Trophoblast cell (in vitro differentiated cells and primary cell): ENCODE results near the gene VAV3.
"Not testable (repeated sequence)": the region's sequence is repeated elsewhere in the genome, so short reads cannot be mapped to it uniquely, and the experiment has no call there.

Source experiments
- DNase-seq, 2 donors: peaks; one replicate each; pipeline ENCODE4 v3.0.0-alpha.2; 2016
- H2AFZ ChIP-seq: 2 replicates; pipeline ENCODE4 v1.6.1; 2013; ENCODE audit warnings: low read length, moderate library complexity, mild to moderate bottlenecking; ENCODE audit not compliant: insufficient read depth, poor library complexity
- H2AK5ac ChIP-seq: 2 replicates; pipeline ENCODE4 v1.6.1; 2013; ENCODE audit warnings: mild to moderate bottlenecking, low read length
- H2BK120ac ChIP-seq: 2 replicates; pipeline ENCODE4 v1.6.1; 2013; ENCODE audit warnings: low read length, mild to moderate bottlenecking, moderate library complexity; ENCODE audit not compliant: insufficient read depth, poor library complexity
- H2BK12ac ChIP-seq: 2 replicates; pipeline ENCODE4 v1.6.1; 2013; ENCODE audit warnings: mild to moderate bottlenecking, low read length, moderate library complexity
- H2BK5ac ChIP-seq: 2 replicates; pipeline ENCODE4 v1.6.1; 2013; ENCODE audit warnings: low read length, low read depth, moderate library complexity, mild to moderate bottlenecking; ENCODE audit not compliant: poor library complexity
- H3K14ac ChIP-seq: 2 replicates; pipeline ENCODE4 v1.6.1; 2013; ENCODE audit warnings: mild to moderate bottlenecking, low read length
- H3K18ac ChIP-seq: 2 replicates; pipeline ENCODE4 v1.6.1; 2013; ENCODE audit warnings: mild to moderate bottlenecking, low read length
- H3K23ac ChIP-seq: 2 replicates; pipeline ENCODE4 v1.6.1; 2013; ENCODE audit warnings: low read length
- H3K27ac ChIP-seq: 2 replicates; pipeline ENCODE4 v1.5.1; 2013; ENCODE audit warnings: low read depth, mild to moderate bottlenecking, inconsistent platforms, low read length, moderate library complexity
- H3K27me3 ChIP-seq: 2 replicates; pipeline ENCODE4 v1.6.1; 2013; ENCODE audit warnings: inconsistent platforms, mild to moderate bottlenecking, low read length, moderate library complexity; ENCODE audit not compliant: insufficient read depth
- H3K36me3 ChIP-seq, 2 experiments: 1 replicate in 1 of 2; 2 replicates in 1 of 2; pipeline ENCODE4 v1.6.1; 2013; ENCODE audit warnings: low read length in 2 of 2, mild to moderate bottlenecking in 2 of 2, moderate library complexity in 1 of 2; ENCODE audit not compliant: insufficient read depth in 2 of 2, control insufficient read depth in 1 of 2
- H3K4ac ChIP-seq: 2 replicates; pipeline ENCODE4 v1.6.1; 2013; ENCODE audit warnings: low read depth, mild to moderate bottlenecking, low read length, moderate library complexity
- H3K4me1 ChIP-seq, 2 experiments: 1 replicate in 1 of 2; 2 replicates in 1 of 2; pipeline ENCODE4 v1.6.1; 2013; ENCODE audit warnings: low read length in 2 of 2, mild to moderate bottlenecking in 2 of 2, moderate library complexity in 1 of 2; ENCODE audit not compliant: insufficient read depth in 2 of 2, control insufficient read depth in 1 of 2
- H3K4me2 ChIP-seq: 2 replicates; pipeline ENCODE4 v1.6.1; 2013; ENCODE audit warnings: inconsistent platforms, mild to moderate bottlenecking, low read length, moderate library complexity
- H3K4me3 ChIP-seq: 2 replicates; pipeline ENCODE4 v1.5.1; 2013; ENCODE audit warnings: mild to moderate bottlenecking, low read depth, low read length, inconsistent platforms
- H3K79me1 ChIP-seq: one replicate; pipeline ENCODE4 v1.6.1; 2013; ENCODE audit warnings: low read length
- H3K79me2 ChIP-seq: 2 replicates; pipeline ENCODE4 v1.6.1; 2013; ENCODE audit warnings: low read length, mild to moderate bottlenecking; ENCODE audit not compliant: control insufficient read depth, insufficient read depth, poor library complexity
- H3K9ac ChIP-seq: 2 replicates; pipeline ENCODE4 v1.6.1; 2013; ENCODE audit warnings: mild to moderate bottlenecking, low read length
- H3K9me3 ChIP-seq: 2 replicates; pipeline ENCODE4 v1.6.1; 2013; ENCODE audit warnings: low read depth, mild to moderate bottlenecking, control low read depth, inconsistent platforms, low read length; ENCODE audit not compliant: insufficient read depth
- H4K12ac ChIP-seq: 2 replicates; pipeline ENCODE4 v1.6.1; 2013; ENCODE audit warnings: low read depth, mild to moderate bottlenecking, low read length, moderate library complexity
- H4K8ac ChIP-seq: 2 replicates; pipeline ENCODE4 v1.6.1; 2013; ENCODE audit warnings: low read depth, mild to moderate bottlenecking, low read length, moderate library complexity
- H4K91ac ChIP-seq: one replicate; pipeline ENCODE4 v1.6.1; 2013; ENCODE audit warnings: low read depth, mild to moderate bottlenecking, low read length, moderate library complexity
- WGBS: extraction: QIAGEN DNeasy Blood & Tissue Kit; methylation state at CpG from one replicate; pipeline ENCODE4 v1.1.7; 2013; ENCODE audit warnings: missing lambda C conversion rate; ENCODE audit not compliant: insufficient read length, insufficient coverage; ENCODE audit errors: extremely low coverage; 5-methylcytosine and 5-hydroxymethylcytosine counted together

VAV3 gene

GRCh38 chr1:108009603-108010195 lies 44.7 kb upstream of the VAV3 start:
- peaks cover 5 to 6% of the 10 kb centered on the region in 2 experiments for H3K4me1 ChIP-seq
- H2BK12ac ChIP-seq, result no peak overlapping the region
- no peaks in the 10 kb centered on the region for H3K9me3 ChIP-seq
- peak in 1 of 2 donors; percentile 48 for DNase-seq
- no peak overlapping the region for H2AFZ ChIP-seq
- H4K8ac ChIP-seq, result no peak overlapping the region
- no peak overlapping the region for H3K9ac ChIP-seq
- H3K27ac ChIP-seq, result no peak overlapping the region
- H3K4ac ChIP-seq, result no peak overlapping the region
- H3K14ac ChIP-seq, result no peak overlapping the region
- no peaks in the 10 kb centered on the region for H3K36me3 ChIP-seq
- H3K23ac ChIP-seq, result no peak overlapping the region
- H2BK120ac ChIP-seq, result no peak overlapping the region
- no peak overlapping the region for H4K12ac ChIP-seq
- no peaks in the 10 kb centered on the region for H3K27me3 ChIP-seq
- H3K4me3 ChIP-seq, result no peak overlapping the region
- no peak overlapping the region for H2BK5ac ChIP-seq
- no peaks in the 10 kb centered on the region for H3K79me2 ChIP-seq
- H4K91ac ChIP-seq, result no peak overlapping the region
- H2AK5ac ChIP-seq, result no peak overlapping the region
- H3K79me1 ChIP-seq, result no peaks in the 10 kb centered on the region
- H3K18ac ChIP-seq, result no peak overlapping the region
- H3K4me2 ChIP-seq, result no peak overlapping the region

GRCh38 chr1:108007531-108007930 lies 42.6 kb upstream of the VAV3 start:
- no peak overlapping the region for H4K12ac ChIP-seq
- no peak overlapping the region for H2BK5ac ChIP-seq
- peaks cover 3% of the 10 kb centered on the region in 2 experiments for H3K4me1 ChIP-seq
- no peak overlapping the region for H4K8ac ChIP-seq
- H2BK12ac ChIP-seq, result no peak overlapping the region
- H3K9ac ChIP-seq, result no peak overlapping the region
- no peaks in the 10 kb centered on the region for H3K79me1 ChIP-seq
- peak overlapping the region; percentile 14 for H3K27ac ChIP-seq
- H3K14ac ChIP-seq, result no peak overlapping the region
- H3K27me3 ChIP-seq, result no peaks in the 10 kb centered on the region
- WGBS, result no CpG with 5 or more reads among the region's 2 CpGs
- H3K18ac ChIP-seq, result no peak overlapping the region
- no peak overlapping the region for H3K23ac ChIP-seq
- no peak overlapping the region for H4K91ac ChIP-seq
- DNase-seq, result peak; percentile 79 to 94
- no peaks in the 10 kb centered on the region for H3K9me3 ChIP-seq
- H3K79me2 ChIP-seq, result no peaks in the 10 kb centered on the region
- no peak overlapping the region for H2AK5ac ChIP-seq
- H3K4me2 ChIP-seq, result no peak overlapping the region
- H2BK120ac ChIP-seq, result no peak overlapping the region
- no peak overlapping the region for H3K4me3 ChIP-seq
- H3K4ac ChIP-seq, result no peak overlapping the region
- H3K36me3 ChIP-seq, result no peaks in the 10 kb centered on the region
- H2AFZ ChIP-seq, result no peak overlapping the region

GRCh38 chr1:108007070-108007469 lies 42.1 kb upstream of the VAV3 start:
- Histone ChIP-seq H3K14ac (no peak overlapping the region), H3K4me2 (no peak overlapping the region), H4K12ac (no peak overlapping the region), H3K79me2 (no peaks in the 10 kb centered on the region), H3K9me3 (no peaks in the 10 kb centered on the region), H2BK12ac (no peak overlapping the region), H2AK5ac (no peak overlapping the region), H2AFZ (no peak overlapping the region), H3K36me3 (no peaks in the 10 kb centered on the region), H3K23ac (no peak overlapping the region), H3K4me3 (no peak overlapping the region), H3K4ac (no peak overlapping the region), H2BK120ac (no peak overlapping the region), H3K27ac (peak overlapping the region; percentile 14), H3K18ac (no peak overlapping the region), H3K9ac (no peak overlapping the region), H2BK5ac (no peak overlapping the region), H3K79me1 (no peaks in the 10 kb centered on the region), H3K4me1 (peaks cover 3% of the 10 kb centered on the region in 2 experiments), H4K91ac (no peak overlapping the region), H3K27me3 (no peaks in the 10 kb centered on the region), H4K8ac (no peak overlapping the region)
- WGBS, result no CpG with 5 or more reads among the region's 1 CpG
- peak in 1 of 2 donors; percentile 58 for DNase-seq

GRCh38 chr1:108004919-108005318 lies 39.9 kb upstream of the VAV3 start:
- not testable (repeated sequence) for H3K27ac ChIP-seq, H3K23ac ChIP-seq, H3K4me1 ChIP-seq, H4K12ac ChIP-seq, H3K27me3 ChIP-seq, H3K14ac ChIP-seq, H3K79me2 ChIP-seq, H3K36me3 ChIP-seq, H2BK120ac ChIP-seq, H3K9ac ChIP-seq, H4K8ac ChIP-seq, H3K4ac ChIP-seq, H4K91ac ChIP-seq, H2BK12ac ChIP-seq, H2AFZ ChIP-seq, H3K4me3 ChIP-seq, H2AK5ac ChIP-seq, H3K9me3 ChIP-seq, H2BK5ac ChIP-seq, H3K79me1 ChIP-seq, H3K4me2 ChIP-seq, DNase-seq, H3K18ac ChIP-seq
- WGBS, result no CpG with 5 or more reads among the region's 3 CpGs
